ENCODE measurements around the gene SPINT3. TPM values are rescaled to one million over a fixed set of nuclear protein-coding genes. Genes with fewer than 3 reads are reported as not detected.

SPINT3 gene
- total RNA-seq (2014; rRNA removed; shearing (Covaris generic)) = not detected in 2 replicates

GRCh38 chr20:45515147-45515913 is at the start of gene SPINT3:
TSS of gene SPINT3 (minus strand) at chr20:45515622. CDS start at chr20:45515608, 14 bp downstream.
- DNase-seq (ENCODE audit: low spot score) = no peak

- no peak for DNase-seq (ENCODE audit: low spot score)
Measured at GRCh38 chr20:45564760-45565276, 49.4 kb upstream of the SPINT3 start.

GRCh38 chr20:45555198-45555597 is 39.8 kb upstream of the SPINT3 start:
- no peak for DNase-seq (ENCODE audit: low spot score)

GRCh38 chr20:45552456-45552855 is 37.0 kb upstream of the SPINT3 start:
- no peak for DNase-seq (ENCODE audit: low spot score)

- no peak for DNase-seq (ENCODE audit: low spot score)
Measured at GRCh38 chr20:45550765-45551164, 35.3 kb upstream of the SPINT3 start.

- DNase-seq (ENCODE audit: low spot score) = no peak
Measured at GRCh38 chr20:45548410-45548809, 33.0 kb upstream of the SPINT3 start.

GRCh38 chr20:45547206-45547770 is 31.9 kb upstream of the SPINT3 start, which contains the start of gene EPPIN:
TSS of gene EPPIN (minus strand) at chr20:45547401. CDS start at chr20:45547357, 44 bp downstream.
- no peak for DNase-seq (ENCODE audit: low spot score)

- DNase-seq (ENCODE audit: low spot score) = peak; percentile 20
Measured at GRCh38 chr20:45545754-45546453, 30.5 kb upstream of the SPINT3 start.

- DNase-seq (ENCODE audit: low spot score) = no peak
Measured at GRCh38 chr20:45545351-45545750, 29.9 kb upstream of the SPINT3 start.

- DNase-seq (ENCODE audit: low spot score) = no peak
Measured at GRCh38 chr20:45539382-45539781, 24.0 kb upstream of the SPINT3 start, which contains the start of gene WFDC6. TSS of gene WFDC6 (minus strand) at chr20:45539482. CDS start at chr20:45539407, 75 bp downstream.

- no peak for DNase-seq (ENCODE audit: low spot score)
Measured at GRCh38 chr20:45538209-45538799, 22.9 kb upstream of the SPINT3 start.

GRCh38 chr20:45527294-45527693 is 11.9 kb upstream of the SPINT3 start:
- DNase-seq (ENCODE audit: low spot score) = no peak

GRCh38 chr20:45523821-45524220 is 8.4 kb upstream of the SPINT3 start:
- DNase-seq (ENCODE audit: low spot score) = no peak

- peak; percentile 21 for DNase-seq (ENCODE audit: low spot score)
Measured at GRCh38 chr20:45518282-45518681, 2.9 kb upstream of the SPINT3 start.

- DNase-seq (ENCODE audit: low spot score) = no peak
Measured at GRCh38 chr20:45510242-45510862, 5.1 kb downstream of the SPINT3 start.

- no peak for DNase-seq (ENCODE audit: low spot score)
Measured at GRCh38 chr20:45509091-45509490, 6.3 kb downstream of the SPINT3 start.

- no peak for DNase-seq (ENCODE audit: low spot score)
Measured at GRCh38 chr20:45508068-45508886, 7.1 kb downstream of the SPINT3 start.

GRCh38 chr20:45507011-45507820 is 8.2 kb downstream of the SPINT3 start:
- DNase-seq (ENCODE audit: low spot score) = no peak

GRCh38 chr20:45506398-45506797 is 9.0 kb downstream of the SPINT3 start:
- no peak for DNase-seq (ENCODE audit: low spot score)

GRCh38 chr20:45503403-45503802 is 12.0 kb downstream of the SPINT3 start:
- no peak for DNase-seq (ENCODE audit: low spot score)

Data from H4 (cell line).